GM10248 (cell line): ENCODE measurements around the gene EXOC7.

Experiments used
- CTCF ChIA-PET: fragments of 300-600 bp; sonication (Branson Sonifier 250); formaldehyde crosslinking; extraction: SDS; loops from one replicate; lab custom pipeline; 2021; ENCODE audit warnings: antibody characterized with exemption; lab: Yijun Ruan, JAX
- POLR2A ChIA-PET: fragments of 350-650 bp; sonication (Branson Sonifier 250); formaldehyde crosslinking; extraction: SDS; loops from one replicate; lab custom pipeline; 2020; ENCODE audit warnings: antibody characterized with exemption; lab: Yijun Ruan, JAX
- DNase-seq: peaks from one replicate; pipeline ENCODE4 v3.0.0; 2012; ENCODE audit errors: extremely low spot score
- TF ChIP-seq, protein P1 (sequence below): IDR thresholded peaks from 2 replicates; pipeline ENCODE4 v1.5.1; 2012; ENCODE audit warnings: mild to moderate bottlenecking, low read depth; ENCODE audit errors: extremely low read depth, missing control alignments, control extremely low read depth

Gene EXOC7

GRCh38 chr17:76051561-76051960 lies 52.0 kb downstream of the EXOC7 start:
- no peak for DNase-seq
- TF ChIP-seq, protein P1, sequence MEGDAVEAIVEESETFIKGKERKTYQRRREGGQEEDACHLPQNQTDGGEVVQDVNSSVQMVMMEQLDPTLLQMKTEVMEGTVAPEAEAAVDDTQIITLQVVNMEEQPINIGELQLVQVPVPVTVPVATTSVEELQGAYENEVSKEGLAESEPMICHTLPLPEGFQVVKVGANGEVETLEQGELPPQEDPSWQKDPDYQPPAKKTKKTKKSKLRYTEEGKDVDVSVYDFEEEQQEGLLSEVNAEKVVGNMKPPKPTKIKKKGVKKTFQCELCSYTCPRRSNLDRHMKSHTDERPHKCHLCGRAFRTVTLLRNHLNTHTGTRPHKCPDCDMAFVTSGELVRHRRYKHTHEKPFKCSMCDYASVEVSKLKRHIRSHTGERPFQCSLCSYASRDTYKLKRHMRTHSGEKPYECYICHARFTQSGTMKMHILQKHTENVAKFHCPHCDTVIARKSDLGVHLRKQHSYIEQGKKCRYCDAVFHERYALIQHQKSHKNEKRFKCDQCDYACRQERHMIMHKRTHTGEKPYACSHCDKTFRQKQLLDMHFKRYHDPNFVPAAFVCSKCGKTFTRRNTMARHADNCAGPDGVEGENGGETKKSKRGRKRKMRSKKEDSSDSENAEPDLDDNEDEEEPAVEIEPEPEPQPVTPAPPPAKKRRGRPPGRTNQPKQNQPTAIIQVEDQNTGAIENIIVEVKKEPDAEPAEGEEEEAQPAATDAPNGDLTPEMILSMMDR = no peak
- ChIA-PET CTCF (interaction anchor here (1.2 to 1.9 kb wide), 2 partner anchors 10 to 38 kb away, joined by 4 to 6 read pairs; no protein-coding TSS in a partner anchor), POLR2A (no interaction called here)

DNA sequence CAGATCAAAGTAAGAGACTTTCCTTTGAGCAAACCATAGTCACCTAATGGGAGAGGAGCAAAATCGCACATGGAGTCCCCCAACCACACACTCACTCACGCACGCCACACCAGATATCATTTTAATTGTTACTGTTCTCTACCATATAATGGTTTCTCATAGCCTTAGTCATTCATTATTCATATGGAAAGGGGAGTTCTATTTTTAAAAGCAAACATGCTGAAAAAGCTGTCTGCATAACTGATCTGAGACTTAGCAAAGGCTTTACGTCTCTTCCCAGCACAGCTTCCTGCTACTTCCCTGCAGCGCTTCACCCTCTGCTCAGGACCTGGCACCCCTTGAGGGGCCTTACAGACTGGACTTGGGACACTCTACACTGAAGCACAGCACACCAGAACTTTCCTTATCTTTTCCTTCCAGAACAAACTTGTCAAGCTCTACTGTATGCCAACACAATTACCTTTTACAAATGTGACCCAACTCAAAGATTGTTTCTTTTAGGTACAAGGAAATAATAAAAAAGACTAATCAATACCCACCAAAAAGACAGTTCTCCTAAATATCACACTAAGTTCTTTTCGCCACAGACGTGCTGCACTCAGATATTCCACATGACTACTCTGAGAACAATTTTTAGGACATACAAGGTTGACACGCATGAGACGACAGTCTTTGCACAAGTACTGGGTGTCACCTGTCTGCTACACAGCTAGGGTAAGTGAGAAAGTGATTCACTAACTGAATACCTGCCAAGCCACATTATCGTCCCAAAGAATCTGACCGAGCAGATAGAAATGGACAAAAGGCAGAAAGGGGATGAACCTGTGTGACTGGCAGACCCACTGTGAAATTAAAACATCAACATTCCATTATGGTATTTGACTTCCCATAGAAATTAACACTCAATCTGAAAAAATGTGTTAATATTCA lies 52.8 kb downstream of the EXOC7 start:
- DNase-seq = no peak
- ChIA-PET CTCF (interaction anchor here (1.2 to 1.9 kb wide), 3 partner anchors 10 to 37 kb away, joined by 4 to 6 read pairs (median 4); no protein-coding TSS in a partner anchor), POLR2A (no interaction called here)
- TF ChIP-seq, protein P1 = no peak

- DNase-seq = no peak
- ChIA-PET CTCF (interaction anchor here (0.9 to 1.7 kb wide), 3 partner anchors 11 to 45 kb away, joined by 3 to 6 read pairs (median 4); no protein-coding TSS in a partner anchor), POLR2A (no interaction called here)
- TF ChIP-seq, protein P1 = no peak
These were observed 53.6 kb downstream of the EXOC7 start for GRCh38 chr17:76049836-76050537.

DNA sequence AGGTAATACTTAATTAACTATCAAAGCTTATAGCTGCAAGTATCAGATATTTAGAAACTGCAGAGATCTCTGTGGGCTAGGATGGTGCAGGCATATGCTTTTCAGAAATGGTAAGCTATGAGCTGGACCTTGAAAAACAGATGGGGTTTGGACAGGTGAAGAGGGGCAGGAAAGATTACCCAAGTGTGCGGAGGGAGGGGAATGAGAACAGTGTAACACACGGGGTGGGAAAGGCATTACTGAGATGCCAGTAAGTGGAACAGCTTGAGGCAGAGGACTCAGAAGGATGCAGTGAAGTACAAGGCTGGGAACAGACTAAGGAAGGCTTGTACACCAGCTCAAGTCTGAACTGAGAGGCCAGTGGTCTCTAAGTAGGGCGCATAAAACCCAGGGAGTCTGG lies 54.3 kb downstream of the EXOC7 start:
- POLR2A ChIA-PET = no interaction called here
- CTCF ChIA-PET = interaction anchor here (0.9 to 1.7 kb wide), 3 partner anchors 12 to 44 kb away, joined by 3 to 6 read pairs (median 4); no protein-coding TSS in a partner anchor
- TF ChIP-seq, protein P1 = no peak
- no peak for DNase-seq

DNA sequence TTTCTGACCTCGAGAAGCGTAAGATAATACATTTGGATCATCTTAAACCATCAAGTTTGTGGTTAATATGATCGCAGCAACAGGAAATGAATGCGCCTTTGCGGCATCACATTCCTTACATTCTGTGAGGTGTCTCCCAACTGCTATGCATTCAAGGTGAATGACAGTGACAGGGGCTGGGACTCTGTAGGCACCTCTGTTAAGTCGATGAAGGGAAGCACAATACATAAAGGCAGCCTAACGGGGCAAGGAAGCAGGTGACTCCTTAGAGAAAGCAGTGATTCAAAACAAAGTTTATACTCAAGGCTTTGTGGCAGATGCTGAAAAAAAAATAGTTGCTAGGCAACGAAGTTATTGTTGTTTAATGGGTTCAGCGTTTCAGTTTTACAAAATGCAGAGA lies 54.9 kb downstream of the EXOC7 start:
- TF ChIP-seq, protein P1 = no peak
- CTCF ChIA-PET = interaction anchor here (1.7 kb wide), 1 partner anchor 43 kb away, joined by 6 read pairs; no protein-coding TSS in a partner anchor
- POLR2A ChIA-PET = no interaction called here
- no peak for DNase-seq

GRCh38 chr17:76048025-76048605 lies 55.5 kb downstream of the EXOC7 start:
- TF ChIP-seq, protein P1 = no peak
- POLR2A ChIA-PET = no interaction called here
- CTCF ChIA-PET = interaction anchor here (1.4 to 1.6 kb wide), 2 partner anchors 14 to 232 kb away, joined by 3 to 4 read pairs; no protein-coding TSS in a partner anchor
- DNase-seq = no peak
